WTC11 (cell line): ENCODE data around the gene ESR2. TPM values are rescaled to one million over a fixed set of nuclear protein-coding genes. Genes with fewer than 3 reads are reported as not detected.

Source experiments
- ATAC-seq: fragments of 200-7000 bp; cut with Tn5 transposase; 2 replicates; pipeline ENCODE4 v1.10.0; 2021; ENCODE audit warnings: mild to moderate bottlenecking, moderate library complexity
- CTCF ChIA-PET: fragments of 300-600 bp; sonication (Branson Sonifier 250); formaldehyde crosslinking; loops from one replicate; lab custom pipeline; 2021; ENCODE audit warnings: antibody characterized with exemption; lab: Charles Lee
- POLR2A ChIA-PET: fragments of 350-600 bp; sonication (Branson Sonifier 250); formaldehyde crosslinking; loops from one replicate; lab custom pipeline; 2021; ENCODE audit warnings: antibody characterized with exemption; lab: Charles Lee
- DNase-seq: peaks from one replicate; pipeline ENCODE4 v3.0.0; 2021; ENCODE audit warnings: low spot score
- H3K27ac Mint-ChIP-seq: 2 replicates; pipeline ENCODE4 v1.8.0; 2021; ENCODE audit warnings: mixed read lengths
- H3K27me3 Mint-ChIP-seq: 2 replicates; pipeline ENCODE4 v1.8.0; 2021; ENCODE audit warnings: low read depth, mild to moderate bottlenecking, moderate library complexity, mixed read lengths
- H3K36me3 Mint-ChIP-seq: 2 replicates; pipeline ENCODE4 v1.8.0; 2021; ENCODE audit warnings: mixed read lengths
- H3K4me1 Mint-ChIP-seq: 2 replicates; pipeline ENCODE4 v1.8.0; 2022; ENCODE audit warnings: mixed read lengths
- H3K4me3 Mint-ChIP-seq: 2 replicates; pipeline ENCODE4 v1.8.0; 2021; ENCODE audit warnings: mild to moderate bottlenecking, moderate library complexity, mixed read lengths
- H3K9me3 Mint-ChIP-seq: 2 replicates; pipeline ENCODE4 v1.8.0; 2021; ENCODE audit warnings: mixed read lengths
- AR ChIP-seq: fragments of 250-450 bp; sonication (Bioruptor Pico); IDR thresholded peaks from 2 replicates; pipeline ENCODE4 v1.9.0; 2021; ENCODE audit warnings: mild to moderate bottlenecking
- EMX1 ChIP-seq: fragments of 250-450 bp; sonication (Bioruptor Pico); IDR thresholded peaks from 2 replicates; pipeline ENCODE4 v1.8.0; 2021; ENCODE audit warnings: mild to moderate bottlenecking
- FOXK1 ChIP-seq: sonication (generic); formaldehyde crosslinking; IDR thresholded peaks from 2 replicates; pipeline ENCODE4 v1.8.0; 2022; ENCODE audit warnings: mild to moderate bottlenecking, moderate library complexity, missing genetic modification reagents
- GABPB1 ChIP-seq: sonication (generic); formaldehyde crosslinking; IDR thresholded peaks from 2 replicates; pipeline ENCODE4 v1.8.1; 2023; ENCODE audit warnings: mild to moderate bottlenecking, missing genetic modification reagents
- KAT7 ChIP-seq: sonication (generic); formaldehyde crosslinking; IDR thresholded peaks from 2 replicates; pipeline ENCODE4 v1.8.1; 2023; ENCODE audit warnings: missing genetic modification reagents, mild to moderate bottlenecking, borderline replicate concordance
- MLX ChIP-seq: sonication (generic); formaldehyde crosslinking; IDR thresholded peaks from 2 replicates; pipeline ENCODE4 v1.8.1; 2023; ENCODE audit warnings: mild to moderate bottlenecking, missing genetic modification reagents, moderate library complexity
- OVOL2 ChIP-seq: fragments of 250-450 bp; sonication (Bioruptor Pico); IDR thresholded peaks from 2 replicates; pipeline ENCODE4 v1.9.0; 2021; ENCODE audit warnings: mild to moderate bottlenecking, borderline replicate concordance
- RORB ChIP-seq: fragments of 250-450 bp; sonication (Bioruptor Pico); IDR thresholded peaks from 2 replicates; pipeline ENCODE4 v1.9.0; 2021; ENCODE audit warnings: mild to moderate bottlenecking
- SMAD4 ChIP-seq: sonication (generic); formaldehyde crosslinking; IDR thresholded peaks from 2 replicates; pipeline ENCODE4 v1.8.0; 2022; ENCODE audit warnings: mild to moderate bottlenecking, missing genetic modification reagents
- ZNF396 ChIP-seq: fragments of 250-450 bp; sonication (Bioruptor Pico); IDR thresholded peaks from 2 replicates; pipeline ENCODE4 v1.8.0; 2021; ENCODE audit warnings: mild to moderate bottlenecking, moderate library complexity, borderline replicate concordance
- ZNF423 ChIP-seq: fragments of 250-450 bp; sonication (Bioruptor Pico); IDR thresholded peaks from 2 replicates; pipeline ENCODE4 v2.1.2; 2022; ENCODE audit warnings: mild to moderate bottlenecking, moderate library complexity
- ZNF512 ChIP-seq: sonication (generic); formaldehyde crosslinking; IDR thresholded peaks from 2 replicates; pipeline ENCODE4 v1.8.1; 2022; ENCODE audit warnings: missing genetic modification reagents, borderline replicate concordance
- total RNA-seq: library from RNA; stranded (reverse); gene quantifications from 3 replicates; pipeline ENCODE4 v1.2.3, GENCODE V29; 2021
- TF ChIP-seq, protein P1 (sequence below): sonication (generic); formaldehyde crosslinking; conservative IDR thresholded peaks from 2 replicates; pipeline ENCODE4 v1.8.1; 2022; ENCODE audit warnings: mild to moderate bottlenecking, missing genetic modification reagents
- TF ChIP-seq, protein P2 (sequence below): fragments of 250-450 bp; sonication (Bioruptor Pico); IDR thresholded peaks from 2 replicates; pipeline ENCODE4 v1.9.0; 2021; ENCODE audit warnings: mild to moderate bottlenecking, borderline replicate concordance

The ESR2 gene
- total RNA-seq, 1 experiment from 2014 or later = 0.50 TPM

GRCh38 chr14:64178814-64179213, 115.4 kb downstream of the ESR2 start (continued):
- TF ChIP-seq AR (no peak), KAT7 (CRISPR knock-in tag) (no peak), SMAD4 (no peak), ZNF396 (no peak), ZNF423 (CRISPR knock-in tag) (no peak), ZNF512 (CRISPR knock-in tag) (no peak), MLX (CRISPR knock-in tag) (no peak), OVOL2 (no peak), EMX1 (CRISPR knock-in tag) (no peak), FOXK1 (CRISPR knock-in tag) (no peak)

DNA sequence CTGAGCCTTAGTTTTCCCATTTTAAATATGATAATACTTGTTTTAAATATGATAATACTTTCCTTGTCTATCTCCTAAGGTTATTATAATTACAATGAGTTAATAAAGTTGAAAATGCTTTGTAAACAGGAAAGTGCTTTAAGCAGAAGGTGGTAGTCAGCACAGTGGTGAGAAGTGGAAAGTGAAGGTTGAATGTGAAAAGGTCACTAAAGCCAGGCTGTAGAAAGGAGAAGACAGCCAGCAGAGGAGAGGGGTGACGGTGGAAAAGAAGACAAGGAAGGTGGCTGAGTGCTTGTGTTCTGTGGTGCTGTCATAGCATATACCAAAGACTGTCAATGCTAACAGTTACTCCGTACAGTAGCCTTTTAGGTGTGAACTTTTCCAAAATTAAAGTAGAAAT, 117.8 kb downstream of the ESR2 start:
- CTCF ChIA-PET = no interaction called here
- peaks cover 9% of the 10 kb centered on the region for H3K4me1 Mint-ChIP-seq

DNA sequence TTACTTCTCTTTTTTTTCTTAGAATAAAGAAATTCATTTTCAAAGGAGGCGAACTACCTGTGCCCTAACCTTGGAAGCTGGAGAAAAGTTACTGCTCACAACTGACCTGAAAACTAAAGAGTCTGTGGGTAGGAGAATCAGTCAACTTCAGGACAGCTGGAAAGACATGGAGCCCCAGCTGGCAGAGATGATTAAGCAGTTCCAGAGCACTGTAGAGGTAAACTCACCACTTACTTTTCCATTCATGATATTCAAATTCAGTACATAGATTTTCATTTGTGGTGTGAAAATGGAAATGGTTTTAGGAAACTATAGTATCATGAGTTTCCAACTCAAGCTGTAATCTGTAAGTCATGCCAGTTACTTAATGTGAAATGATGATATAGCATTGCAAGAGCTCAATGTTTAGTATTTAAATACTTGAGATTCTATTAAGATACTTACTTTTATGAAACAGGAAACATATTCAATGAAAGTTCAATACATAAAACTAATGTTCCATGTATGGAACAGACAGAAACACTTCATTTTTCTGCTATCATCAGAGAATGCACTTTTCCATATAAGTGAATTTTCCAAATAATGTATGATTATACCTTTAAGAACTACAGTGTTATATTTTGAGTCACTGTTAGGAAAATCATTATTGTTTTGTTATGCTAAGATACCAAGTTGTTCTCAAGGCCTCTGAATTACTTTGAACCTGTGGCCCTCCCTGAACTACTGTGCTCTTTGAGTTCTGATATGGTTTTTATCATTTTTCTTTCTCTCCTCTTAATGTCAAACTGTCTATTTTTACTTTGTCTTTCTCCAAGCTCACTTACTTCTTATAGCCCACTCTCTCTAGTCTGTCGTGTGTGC, 119.0 kb downstream of the ESR2 start:
- no peak for ATAC-seq
- TF ChIP-seq, protein P1, sequence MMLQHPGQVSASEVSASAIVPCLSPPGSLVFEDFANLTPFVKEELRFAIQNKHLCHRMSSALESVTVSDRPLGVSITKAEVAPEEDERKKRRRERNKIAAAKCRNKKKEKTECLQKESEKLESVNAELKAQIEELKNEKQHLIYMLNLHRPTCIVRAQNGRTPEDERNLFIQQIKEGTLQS (CRISPR knock-in tag) = no peak
- TF ChIP-seq OVOL2 = no peak
- TF ChIP-seq, protein P2, sequence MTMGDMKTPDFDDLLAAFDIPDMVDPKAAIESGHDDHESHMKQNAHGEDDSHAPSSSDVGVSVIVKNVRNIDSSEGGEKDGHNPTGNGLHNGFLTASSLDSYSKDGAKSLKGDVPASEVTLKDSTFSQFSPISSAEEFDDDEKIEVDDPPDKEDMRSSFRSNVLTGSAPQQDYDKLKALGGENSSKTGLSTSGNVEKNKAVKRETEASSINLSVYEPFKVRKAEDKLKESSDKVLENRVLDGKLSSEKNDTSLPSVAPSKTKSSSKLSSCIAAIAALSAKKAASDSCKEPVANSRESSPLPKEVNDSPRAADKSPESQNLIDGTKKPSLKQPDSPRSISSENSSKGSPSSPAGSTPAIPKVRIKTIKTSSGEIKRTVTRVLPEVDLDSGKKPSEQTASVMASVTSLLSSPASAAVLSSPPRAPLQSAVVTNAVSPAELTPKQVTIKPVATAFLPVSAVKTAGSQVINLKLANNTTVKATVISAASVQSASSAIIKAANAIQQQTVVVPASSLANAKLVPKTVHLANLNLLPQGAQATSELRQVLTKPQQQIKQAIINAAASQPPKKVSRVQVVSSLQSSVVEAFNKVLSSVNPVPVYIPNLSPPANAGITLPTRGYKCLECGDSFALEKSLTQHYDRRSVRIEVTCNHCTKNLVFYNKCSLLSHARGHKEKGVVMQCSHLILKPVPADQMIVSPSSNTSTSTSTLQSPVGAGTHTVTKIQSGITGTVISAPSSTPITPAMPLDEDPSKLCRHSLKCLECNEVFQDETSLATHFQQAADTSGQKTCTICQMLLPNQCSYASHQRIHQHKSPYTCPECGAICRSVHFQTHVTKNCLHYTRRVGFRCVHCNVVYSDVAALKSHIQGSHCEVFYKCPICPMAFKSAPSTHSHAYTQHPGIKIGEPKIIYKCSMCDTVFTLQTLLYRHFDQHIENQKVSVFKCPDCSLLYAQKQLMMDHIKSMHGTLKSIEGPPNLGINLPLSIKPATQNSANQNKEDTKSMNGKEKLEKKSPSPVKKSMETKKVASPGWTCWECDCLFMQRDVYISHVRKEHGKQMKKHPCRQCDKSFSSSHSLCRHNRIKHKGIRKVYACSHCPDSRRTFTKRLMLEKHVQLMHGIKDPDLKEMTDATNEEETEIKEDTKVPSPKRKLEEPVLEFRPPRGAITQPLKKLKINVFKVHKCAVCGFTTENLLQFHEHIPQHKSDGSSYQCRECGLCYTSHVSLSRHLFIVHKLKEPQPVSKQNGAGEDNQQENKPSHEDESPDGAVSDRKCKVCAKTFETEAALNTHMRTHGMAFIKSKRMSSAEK = no peak
- TF ChIP-seq GABPB1 (CRISPR knock-in tag) = no peak
- DNase-seq = no peak
- Mint-ChIP-seq H3K27ac (no peak overlapping the region), H3K9me3 (no peaks in the 10 kb centered on the region), H3K4me1 (peaks cover 9% of the 10 kb centered on the region), H3K27me3 (no peaks in the 10 kb centered on the region), H3K36me3 (peaks cover 25% of the 10 kb centered on the region), H3K4me3 (no peak overlapping the region)
- CTCF ChIA-PET = interaction anchor here (0.5 kb wide), 1 partner anchor 107 kb away, joined by 3 read pairs; no protein-coding TSS in a partner anchor
- POLR2A ChIA-PET = interaction anchor here (0.6 kb wide), 1 partner anchor 258 kb away, joined by 3 read pairs; no protein-coding TSS in a partner anchor

More for the DNA sequence above, 117.8 kb downstream of the ESR2 start:
- DNase-seq = no peak
- no peak for ATAC-seq
- POLR2A ChIA-PET = no interaction called here
- Mint-ChIP-seq H3K27me3 (no peaks in the 10 kb centered on the region), H3K9me3 (no peaks in the 10 kb centered on the region), H3K27ac (0 out of 2 replicates have a peak overlapping the region, but pooled peaks have one; percentile 0), H3K36me3 (peaks cover 27% of the 10 kb centered on the region), H3K4me3 (no peak overlapping the region)
- TF ChIP-seq RORB = no peak
